HG02870 (cell line): Measurements from ENCODE around the gene SMOC1.

Experiments used
- ATAC-seq: cut with Tn5 transposase; IDR thresholded peaks from one replicate; pipeline ENCODE4 v1.9.1; 2021; ENCODE audit warnings: mild to moderate bottlenecking, moderate library complexity; ENCODE audit not compliant: unreplicated experiment

The SMOC1 gene

GRCh38 chr14:69861025-69861569, 18.1 kb upstream of the SMOC1 start:
- ATAC-seq: no peak

GRCh38 chr14:69863083-69863482, 16.1 kb upstream of the SMOC1 start:
- no peak for ATAC-seq

- no peak for ATAC-seq
Observed at GRCh38 chr14:69865701-69866365, 13.4 kb upstream of the SMOC1 start.

- no peak for ATAC-seq
Observed at GRCh38 chr14:69868363-69868963, 10.8 kb upstream of the SMOC1 start.

- no peak for ATAC-seq
Observed at GRCh38 chr14:69870613-69871012, 8.6 kb upstream of the SMOC1 start.

- no peak for ATAC-seq
Observed at GRCh38 chr14:69873877-69874780, 5.1 kb upstream of the SMOC1 start.

DNA sequence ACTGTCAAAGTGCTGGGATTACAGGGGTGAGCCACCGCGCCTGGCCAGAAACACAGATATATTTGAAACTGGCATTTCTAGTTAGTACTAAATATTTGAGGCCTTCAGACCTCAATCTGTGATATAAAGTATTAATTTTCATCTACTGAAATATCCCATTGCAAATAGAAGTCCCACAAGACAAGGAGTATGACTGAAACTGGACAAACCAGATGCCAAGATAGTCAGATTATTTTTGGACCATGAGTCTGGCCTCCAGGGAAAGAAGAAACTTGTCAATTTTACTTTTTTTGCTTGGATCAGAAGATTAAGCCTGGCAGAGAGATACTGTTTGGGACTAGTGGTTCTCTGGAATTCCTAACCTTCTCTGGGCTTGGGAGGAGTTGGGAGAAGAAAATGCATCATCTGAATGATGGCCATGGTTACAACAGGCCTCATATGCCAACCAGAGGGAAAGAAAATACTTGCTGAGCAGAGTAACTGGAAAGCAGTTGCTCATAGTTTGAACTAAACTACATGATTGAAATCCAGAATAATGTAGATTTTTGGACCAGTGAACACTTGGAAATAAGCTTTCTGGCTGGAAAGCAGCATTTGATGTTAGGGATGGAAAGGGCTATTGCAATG, 2.9 kb upstream of the SMOC1 start:
- ATAC-seq: no peak

GRCh38 chr14:69876848-69877306, 2.3 kb upstream of the SMOC1 start:
- no peak for ATAC-seq

- no peak for ATAC-seq
Observed at GRCh38 chr14:69877492-69877891, 1.7 kb upstream of the SMOC1 start.

- no peak for ATAC-seq
Observed at GRCh38 chr14:69878251-69878650, 965 bp upstream of the SMOC1 start.

DNA sequence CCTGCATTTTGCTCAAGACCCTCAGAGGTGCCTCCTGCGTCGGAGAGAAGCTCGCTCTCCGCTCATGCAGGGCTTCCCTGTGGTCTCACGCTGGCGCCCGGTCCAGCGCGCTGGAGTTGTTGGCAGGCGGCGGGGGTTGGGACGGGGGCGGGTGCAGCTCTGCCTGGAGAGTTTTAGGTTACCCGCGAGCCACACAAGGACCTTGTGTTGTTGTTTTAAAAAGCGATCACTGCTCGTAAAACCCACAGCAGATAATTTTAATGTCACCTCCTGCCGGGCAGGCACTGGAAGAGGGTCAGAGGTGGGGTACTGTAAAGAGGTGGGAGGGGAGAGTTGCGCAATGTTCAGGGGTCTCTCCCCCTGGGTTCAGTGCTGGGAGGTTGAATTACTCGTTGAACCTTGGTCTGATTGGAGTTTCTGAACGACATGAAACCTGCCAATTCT, 850 bp downstream of the SMOC1 start:
- no peak for ATAC-seq

GRCh38 chr14:69880893-69881292, 1.7 kb downstream of the SMOC1 start:
- no peak for ATAC-seq

DNA sequence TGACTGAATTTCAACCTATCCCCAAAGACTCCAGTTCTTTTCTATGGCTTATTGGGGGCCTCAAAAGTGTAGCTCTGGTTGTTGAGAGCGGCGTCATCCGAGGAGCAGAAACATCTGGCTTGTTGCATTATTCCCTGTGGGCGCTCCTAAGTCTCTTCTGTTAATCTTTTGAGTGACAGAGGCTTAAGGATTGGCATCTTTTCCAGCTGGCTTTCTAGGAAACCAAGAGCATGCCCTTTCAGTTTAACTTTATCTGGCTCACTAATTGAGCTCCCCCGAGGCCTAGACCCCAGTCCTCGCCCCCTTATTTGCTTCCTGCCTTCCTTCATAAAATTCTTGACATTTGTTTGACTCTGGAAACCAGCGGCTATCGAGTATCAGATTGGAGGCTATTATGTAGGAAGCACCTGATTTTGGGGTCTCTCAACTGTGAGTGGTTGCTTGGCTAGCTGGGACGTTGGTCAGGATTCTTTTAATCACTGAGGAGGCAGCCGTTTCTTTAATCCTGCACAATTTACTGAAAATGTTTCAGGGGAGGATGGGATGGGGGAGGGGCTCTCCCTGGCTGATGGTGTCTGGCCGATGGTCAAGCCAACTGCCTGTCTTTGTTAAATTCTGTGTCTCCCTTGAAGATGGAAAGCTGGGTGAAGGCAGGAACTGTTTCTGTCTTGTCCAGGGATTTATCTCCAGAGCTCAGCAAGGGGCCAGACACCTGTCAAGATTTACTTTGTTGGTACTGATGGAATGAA, 3.1 kb downstream of the SMOC1 start:
- no peak for ATAC-seq

DNA sequence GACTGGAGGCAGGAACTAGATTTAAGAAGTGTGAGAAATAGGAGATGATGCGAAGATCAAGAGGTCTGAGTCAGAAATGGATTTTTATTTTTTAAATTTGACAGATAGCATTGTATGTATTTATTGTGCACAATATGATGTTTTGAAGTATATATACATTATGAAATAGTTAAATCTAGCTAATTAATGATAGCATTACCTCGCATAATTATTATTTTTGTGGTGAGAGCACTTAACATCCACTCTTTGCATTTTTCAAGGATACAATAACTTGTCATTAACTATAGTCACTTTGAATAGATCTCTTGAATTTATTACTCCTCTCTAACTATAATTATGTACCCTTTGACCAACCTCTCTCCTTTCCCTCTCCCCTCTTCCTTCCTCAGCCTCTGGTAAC, 3.7 kb downstream of the SMOC1 start:
- no peak for ATAC-seq

- no peak for ATAC-seq
Observed at GRCh38 chr14:69886453-69887242, 7.4 kb downstream of the SMOC1 start.

DNA sequence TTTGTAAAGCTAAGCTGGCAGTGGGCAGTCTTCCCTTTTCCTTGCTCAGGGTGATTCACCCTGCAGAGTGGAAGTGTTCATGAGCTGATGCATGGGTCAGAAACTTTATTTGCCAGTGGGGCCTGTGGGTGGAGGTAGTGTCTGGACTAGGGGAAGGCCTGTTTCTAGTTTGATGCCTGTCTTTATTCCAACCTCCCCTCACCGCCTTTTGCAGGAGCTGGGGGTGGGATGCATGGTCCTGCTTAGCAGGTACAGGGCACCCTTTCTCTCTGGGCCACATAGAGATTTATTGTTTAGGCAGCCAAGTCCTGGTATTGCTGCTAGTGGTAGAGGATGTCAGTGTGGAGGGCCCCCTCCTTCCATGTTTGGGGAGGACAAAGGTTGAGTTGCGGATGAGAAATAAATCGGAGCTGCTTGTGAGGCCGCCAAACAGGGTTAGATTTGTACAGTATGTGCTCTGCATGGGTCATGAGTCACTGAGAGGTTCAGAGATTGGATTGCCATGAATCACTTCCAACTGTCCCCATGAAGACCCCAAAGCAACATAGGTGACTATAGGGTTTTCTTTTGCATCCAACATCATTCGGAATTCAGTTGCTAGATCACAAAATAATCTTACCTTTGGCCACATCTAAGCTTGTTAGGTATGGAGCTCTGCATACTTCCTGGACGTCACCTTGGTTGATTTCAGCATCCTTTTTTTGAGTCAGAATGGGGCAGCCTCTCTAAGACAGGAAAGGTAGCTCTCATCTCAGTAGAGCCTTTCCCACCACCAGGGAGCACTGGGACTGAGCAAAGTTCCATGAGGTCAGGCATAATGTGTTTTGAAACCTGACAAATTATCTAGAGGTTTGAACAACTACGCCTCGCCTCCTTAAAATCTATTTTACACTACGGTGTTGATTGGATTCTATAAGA, 8.8 kb downstream of the SMOC1 start:
- no peak for ATAC-seq

GRCh38 chr14:69891422-69891821, 12.2 kb downstream of the SMOC1 start:
- ATAC-seq: no peak

GRCh38 chr14:69895109-69895508, 15.9 kb downstream of the SMOC1 start:
- no peak for ATAC-seq
